Measurements from ENCODE around the gene LTBP2. TPM values are rescaled to one million over a fixed set of nuclear protein-coding genes. Genes with fewer than 3 reads are reported as not detected.

The LTBP2 gene
- total RNA-seq, 1 experiment from 2014 or later, result 124 TPM

DNA sequence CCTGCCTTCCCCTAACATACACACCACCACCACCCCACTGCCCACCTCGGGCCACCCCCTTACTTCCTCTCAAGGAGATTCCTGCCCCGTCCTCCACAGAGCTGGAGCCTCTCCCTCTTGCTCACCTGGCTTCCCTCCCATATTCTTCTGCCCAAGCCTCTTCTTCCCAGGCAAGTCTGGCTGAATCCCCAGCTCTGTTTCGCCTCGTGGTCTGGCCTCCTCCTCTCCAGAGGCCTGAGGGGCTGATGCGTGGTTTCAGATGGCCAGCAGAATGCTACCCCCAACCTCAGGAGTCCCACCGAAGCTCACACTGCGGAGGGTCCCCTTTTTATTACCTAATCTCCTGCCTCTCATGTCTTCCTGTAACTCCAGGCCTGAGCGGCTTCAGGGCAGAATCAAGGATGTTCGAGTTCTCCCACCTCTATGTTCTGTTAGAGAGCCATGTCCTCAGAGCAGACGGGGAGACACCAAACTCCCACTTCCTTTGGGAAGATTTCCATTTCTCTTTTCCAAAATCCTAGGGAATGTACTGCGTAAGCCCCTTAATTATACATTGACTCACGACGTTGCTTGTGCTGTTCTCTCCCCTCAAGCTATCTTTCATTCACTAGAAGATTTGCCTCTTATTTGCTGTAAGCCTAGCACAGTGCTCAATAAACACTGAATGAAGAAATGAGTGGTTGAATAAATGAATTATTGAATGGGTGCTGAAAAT lies 33.9 kb upstream of the LTBP2 start:
- intact Hi-C loops (cut with micrococcal nuclease; ENCODE audit: unreplicated experiment), result no loop called here
- no peak overlapping the region for H3K4me2 ChIP-seq
- H2AFZ ChIP-seq, result no peak overlapping the region
- no peak overlapping the region for H3K4me3 ChIP-seq
- no peak for DNase-seq
- H3K36me3 ChIP-seq (ENCODE audit: low read depth), result no peaks in the 10 kb centered on the region
- CTCF ChIA-PET, result interaction anchor here (0.9 kb wide), 1 partner anchor 20 kb away, joined by 3 read pairs; no protein-coding TSS in a partner anchor
- no peaks in the 10 kb centered on the region for H4K20me1 ChIP-seq (ENCODE audit: insufficient read depth)
- H3K27me3 ChIP-seq (ENCODE audit: insufficient read depth, low read depth), result no peaks in the 10 kb centered on the region
- BruUV-seq (replicated peaks), result no TSS peak
- no peaks in the 10 kb centered on the region for H3K9me3 ChIP-seq (ENCODE audit: insufficient read depth, low read depth)
- TF ChIP-seq, protein P1, sequence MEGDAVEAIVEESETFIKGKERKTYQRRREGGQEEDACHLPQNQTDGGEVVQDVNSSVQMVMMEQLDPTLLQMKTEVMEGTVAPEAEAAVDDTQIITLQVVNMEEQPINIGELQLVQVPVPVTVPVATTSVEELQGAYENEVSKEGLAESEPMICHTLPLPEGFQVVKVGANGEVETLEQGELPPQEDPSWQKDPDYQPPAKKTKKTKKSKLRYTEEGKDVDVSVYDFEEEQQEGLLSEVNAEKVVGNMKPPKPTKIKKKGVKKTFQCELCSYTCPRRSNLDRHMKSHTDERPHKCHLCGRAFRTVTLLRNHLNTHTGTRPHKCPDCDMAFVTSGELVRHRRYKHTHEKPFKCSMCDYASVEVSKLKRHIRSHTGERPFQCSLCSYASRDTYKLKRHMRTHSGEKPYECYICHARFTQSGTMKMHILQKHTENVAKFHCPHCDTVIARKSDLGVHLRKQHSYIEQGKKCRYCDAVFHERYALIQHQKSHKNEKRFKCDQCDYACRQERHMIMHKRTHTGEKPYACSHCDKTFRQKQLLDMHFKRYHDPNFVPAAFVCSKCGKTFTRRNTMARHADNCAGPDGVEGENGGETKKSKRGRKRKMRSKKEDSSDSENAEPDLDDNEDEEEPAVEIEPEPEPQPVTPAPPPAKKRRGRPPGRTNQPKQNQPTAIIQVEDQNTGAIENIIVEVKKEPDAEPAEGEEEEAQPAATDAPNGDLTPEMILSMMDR (conservative IDR thresholded peaks at IDR 0.05), result no peak
- TF ChIP-seq EZH2 (IDR thresholded peaks at IDR 0.05; ENCODE audit: low read depth), result no peak
- H3K9me2 ChIP-seq (ENCODE audit: insufficient read depth), result no peaks in the 10 kb centered on the region
- H3K4me1 ChIP-seq (replicated peaks; ENCODE audit: insufficient read depth), result peaks cover 33% of the 10 kb centered on the region
- POLR2A ChIA-PET (ENCODE audit: unreplicated experiment), result interaction anchor here (0.6 to 0.7 kb wide), 3 partner anchors 23 to 305 kb away, joined by 3 to 6 read pairs (median 3); no protein-coding TSS in a partner anchor
- no peak overlapping the region for H3K27ac ChIP-seq
- peaks cover 12% of the 10 kb centered on the region; the same call in 1 of the 2 replicates for H3F3A ChIP-seq (ENCODE audit: insufficient read depth, low read depth)
- H3K79me2 ChIP-seq (ENCODE audit: low read depth), result no peaks in the 10 kb centered on the region

- intact Hi-C loops (cut with micrococcal nuclease; ENCODE audit: unreplicated experiment), result no loop called here
- Histone ChIP-seq H3K79me2 (ENCODE audit: low read depth) (no peaks in the 10 kb centered on the region), H3K9me2 (ENCODE audit: insufficient read depth) (no peaks in the 10 kb centered on the region), H3K4me3 (no peak overlapping the region), H4K20me1 (ENCODE audit: insufficient read depth) (no peaks in the 10 kb centered on the region), H3K9me3 (ENCODE audit: insufficient read depth, low read depth) (no peaks in the 10 kb centered on the region), H3K4me2 (no peak overlapping the region), H3K36me3 (ENCODE audit: low read depth) (no peaks in the 10 kb centered on the region), H2AFZ (no peak overlapping the region), H3F3A (ENCODE audit: insufficient read depth, low read depth) (peaks cover 6% of the 10 kb centered on the region; the same call in 1 of the 2 replicates), H3K27me3 (ENCODE audit: insufficient read depth, low read depth) (no peaks in the 10 kb centered on the region), H3K4me1 (replicated peaks; ENCODE audit: insufficient read depth) (peaks cover 26% of the 10 kb centered on the region), H3K27ac (no peak overlapping the region)
- no TSS peak for BruUV-seq (replicated peaks)
- ChIA-PET POLR2A (ENCODE audit: unreplicated experiment) (interaction anchor here (0.6 to 0.7 kb wide), 3 partner anchors 22 to 304 kb away, joined by 3 to 6 read pairs (median 3); no protein-coding TSS in a partner anchor), CTCF (interaction anchor here (0.7 to 0.9 kb wide), 2 partner anchors 20 to 622 kb away, joined by 3 to 4 read pairs; no protein-coding TSS in a partner anchor)
- no peak for TF ChIP-seq EZH2 (IDR thresholded peaks at IDR 0.05; ENCODE audit: low read depth)
- TF ChIP-seq, protein P1 (conservative IDR thresholded peaks at IDR 0.05), result no peak
- DNase-seq, result no peak
Observed at GRCh38 chr14:74645244-74645643, 33.2 kb upstream of the LTBP2 start.

DNA sequence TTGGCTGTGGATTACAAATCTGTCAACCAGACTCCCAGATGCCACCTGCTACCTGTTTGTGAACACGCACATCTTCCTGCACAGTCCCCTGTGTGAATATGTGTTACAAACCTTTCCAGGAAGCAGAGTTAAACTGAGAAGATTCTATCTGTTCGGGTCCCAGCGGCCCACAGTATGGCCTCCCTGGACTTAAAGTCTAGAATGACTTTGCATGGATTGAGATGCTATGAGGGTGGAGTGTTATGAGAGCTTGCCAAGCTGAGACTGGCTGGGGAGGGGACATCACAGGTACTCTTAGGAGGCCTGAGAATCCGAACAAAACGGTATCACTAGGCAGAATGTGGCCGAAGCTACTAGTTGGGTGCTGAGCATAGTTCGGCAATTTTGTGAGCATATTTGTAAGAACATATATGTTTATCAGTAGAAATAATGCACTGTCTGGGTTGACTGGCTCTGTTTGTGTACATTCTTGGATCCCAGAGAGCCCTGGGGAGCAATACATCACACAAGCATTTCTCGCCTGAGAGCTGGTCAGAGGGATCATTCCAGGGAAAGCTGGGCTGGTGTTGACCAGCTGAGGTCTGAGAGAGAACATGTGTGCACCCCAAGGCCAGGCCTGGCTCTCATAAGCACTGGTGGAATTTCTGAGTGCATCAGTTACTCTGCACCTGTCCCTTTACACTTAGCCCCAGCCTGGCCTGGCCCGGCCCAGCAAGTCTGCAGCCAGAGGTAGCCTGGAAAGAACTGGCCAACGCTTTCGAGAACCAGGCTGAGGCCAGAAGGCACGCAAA lies 29.8 kb upstream of the LTBP2 start:
- Histone ChIP-seq H2AFZ (no peak overlapping the region), H3K9me3 (ENCODE audit: insufficient read depth, low read depth) (no peaks in the 10 kb centered on the region), H3K27me3 (ENCODE audit: insufficient read depth, low read depth) (no peaks in the 10 kb centered on the region), H3K27ac (no peak overlapping the region), H3K9me2 (ENCODE audit: insufficient read depth) (no peaks in the 10 kb centered on the region), H3K79me2 (ENCODE audit: low read depth) (no peaks in the 10 kb centered on the region), H3K4me2 (no peak overlapping the region), H4K20me1 (ENCODE audit: insufficient read depth) (no peaks in the 10 kb centered on the region), H3F3A (ENCODE audit: insufficient read depth, low read depth) (no peaks in the 10 kb centered on the region; the same call in 1 of the 2 replicates), H3K4me3 (no peak overlapping the region), H3K36me3 (ENCODE audit: low read depth) (no peaks in the 10 kb centered on the region), H3K4me1 (replicated peaks; ENCODE audit: insufficient read depth) (no peaks in the 10 kb centered on the region)
- ChIA-PET CTCF (interaction anchor here (0.6 kb wide), 2 partner anchors 21 to 36 kb away, joined by 3 to 6 read pairs; no protein-coding TSS in a partner anchor), POLR2A (ENCODE audit: unreplicated experiment) (interaction anchor here (0.6 kb wide), 1 partner anchor 26 kb away, joined by 4 read pairs; no protein-coding TSS in a partner anchor)
- intact Hi-C loops (cut with micrococcal nuclease; ENCODE audit: unreplicated experiment), result no loop called here
- no TSS peak for BruUV-seq (replicated peaks)
- no peak for DNase-seq
- TF ChIP-seq, protein P1 (conservative IDR thresholded peaks at IDR 0.05), result no peak
- no peak for TF ChIP-seq EZH2 (IDR thresholded peaks at IDR 0.05; ENCODE audit: low read depth)

All from PC-9 (cell line).